Measurements from ENCODE around the gene EXOC6. TPM values are rescaled to one million over a fixed set of nuclear protein-coding genes. Genes with fewer than 3 reads are reported as not detected.
A peak's percentile ranks its signal among the peaks of the same experiment; 100 is the strongest.

The EXOC6 gene
- total and polyA plus RNA-seq, 2 of the 13 experiments (the other 11 are each of a cell fraction or from before 2014, with no cell fraction given) = 22.2 to 29.2 TPM

DNA sequence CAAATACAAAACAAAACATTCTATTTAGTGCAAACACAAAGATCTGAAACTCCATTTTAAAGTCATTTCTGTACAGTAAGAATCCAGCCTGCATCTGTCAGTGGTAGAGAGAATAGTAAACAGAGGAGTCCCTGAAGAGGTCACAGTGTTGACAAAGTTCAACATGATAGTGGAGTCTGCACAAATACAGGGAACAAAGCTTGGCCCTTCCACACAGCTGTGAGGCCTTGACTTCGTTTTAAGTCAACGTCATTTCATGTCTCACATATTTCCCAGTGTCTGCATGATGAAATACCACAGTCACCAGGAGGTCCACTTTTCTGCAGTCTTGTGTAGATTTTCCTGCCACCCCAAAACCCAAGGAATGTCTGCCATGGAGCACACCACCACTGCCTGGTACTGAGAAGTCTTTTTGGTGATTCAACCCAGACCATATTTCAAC, 258.3 kb downstream of the EXOC6 start (continued):
- TF ChIP-seq, protein P1, sequence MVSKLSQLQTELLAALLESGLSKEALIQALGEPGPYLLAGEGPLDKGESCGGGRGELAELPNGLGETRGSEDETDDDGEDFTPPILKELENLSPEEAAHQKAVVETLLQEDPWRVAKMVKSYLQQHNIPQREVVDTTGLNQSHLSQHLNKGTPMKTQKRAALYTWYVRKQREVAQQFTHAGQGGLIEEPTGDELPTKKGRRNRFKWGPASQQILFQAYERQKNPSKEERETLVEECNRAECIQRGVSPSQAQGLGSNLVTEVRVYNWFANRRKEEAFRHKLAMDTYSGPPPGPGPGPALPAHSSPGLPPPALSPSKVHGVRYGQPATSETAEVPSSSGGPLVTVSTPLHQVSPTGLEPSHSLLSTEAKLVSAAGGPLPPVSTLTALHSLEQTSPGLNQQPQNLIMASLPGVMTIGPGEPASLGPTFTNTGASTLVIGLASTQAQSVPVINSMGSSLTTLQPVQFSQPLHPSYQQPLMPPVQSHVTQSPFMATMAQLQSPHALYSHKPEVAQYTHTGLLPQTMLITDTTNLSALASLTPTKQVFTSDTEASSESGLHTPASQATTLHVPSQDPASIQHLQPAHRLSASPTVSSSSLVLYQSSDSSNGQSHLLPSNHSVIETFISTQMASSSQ (IDR thresholded peaks at IDR 0.05; ENCODE audit: low read depth) = peak; percentile 54; the same call in 1 of the 2 replicates
- TF ChIP-seq, protein P1 (CRISPR knock-in tag; IDR thresholded peaks at IDR 0.05; ENCODE audit: borderline replicate concordance) = peak; percentile 65; the same call in 1 of the 2 replicates
- TF ChIP-seq, protein P2, sequence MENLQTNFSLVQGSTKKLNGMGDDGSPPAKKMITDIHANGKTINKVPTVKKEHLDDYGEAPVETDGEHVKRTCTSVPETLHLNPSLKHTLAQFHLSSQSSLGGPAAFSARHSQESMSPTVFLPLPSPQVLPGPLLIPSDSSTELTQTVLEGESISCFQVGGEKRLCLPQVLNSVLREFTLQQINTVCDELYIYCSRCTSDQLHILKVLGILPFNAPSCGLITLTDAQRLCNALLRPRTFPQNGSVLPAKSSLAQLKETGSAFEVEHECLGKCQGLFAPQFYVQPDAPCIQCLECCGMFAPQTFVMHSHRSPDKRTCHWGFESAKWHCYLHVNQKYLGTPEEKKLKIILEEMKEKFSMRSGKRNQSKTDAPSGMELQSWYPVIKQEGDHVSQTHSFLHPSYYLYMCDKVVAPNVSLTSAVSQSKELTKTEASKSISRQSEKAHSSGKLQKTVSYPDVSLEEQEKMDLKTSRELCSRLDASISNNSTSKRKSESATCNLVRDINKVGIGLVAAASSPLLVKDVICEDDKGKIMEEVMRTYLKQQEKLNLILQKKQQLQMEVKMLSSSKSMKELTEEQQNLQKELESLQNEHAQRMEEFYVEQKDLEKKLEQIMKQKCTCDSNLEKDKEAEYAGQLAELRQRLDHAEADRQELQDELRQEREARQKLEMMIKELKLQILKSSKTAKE (CRISPR knock-in tag; IDR thresholded peaks at IDR 0.05; ENCODE audit: borderline replicate concordance) = peak; percentile 96
- TF ChIP-seq ELF3 (CRISPR knock-in tag; IDR thresholded peaks at IDR 0.05) = peak; percentile 89
- TF ChIP-seq, protein P3, sequence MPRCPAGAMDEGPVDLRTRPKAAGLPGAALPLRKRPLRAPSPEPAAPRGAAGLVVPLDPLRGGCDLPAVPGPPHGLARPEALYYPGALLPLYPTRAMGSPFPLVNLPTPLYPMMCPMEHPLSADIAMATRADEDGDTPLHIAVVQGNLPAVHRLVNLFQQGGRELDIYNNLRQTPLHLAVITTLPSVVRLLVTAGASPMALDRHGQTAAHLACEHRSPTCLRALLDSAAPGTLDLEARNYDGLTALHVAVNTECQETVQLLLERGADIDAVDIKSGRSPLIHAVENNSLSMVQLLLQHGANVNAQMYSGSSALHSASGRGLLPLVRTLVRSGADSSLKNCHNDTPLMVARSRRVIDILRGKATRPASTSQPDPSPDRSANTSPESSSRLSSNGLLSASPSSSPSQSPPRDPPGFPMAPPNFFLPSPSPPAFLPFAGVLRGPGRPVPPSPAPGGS (CRISPR knock-in tag; IDR thresholded peaks at IDR 0.05) = 0 out of 2 replicates have a peak, but pooled peaks have one; percentile 32
- TF ChIP-seq MIER3 (CRISPR knock-in tag; IDR thresholded peaks at IDR 0.05; ENCODE audit: borderline replicate concordance) = peak; percentile 62; the same call in 1 of the 2 replicates
- TF ChIP-seq FOXO1 (CRISPR knock-in tag; IDR thresholded peaks at IDR 0.05) = peak; percentile 95
- TF ChIP-seq SAP130 (CRISPR knock-in tag; IDR thresholded peaks at IDR 0.05; ENCODE audit: low read depth) = peak; percentile 88
- TF ChIP-seq ZNF629 (CRISPR knock-in tag; conservative IDR thresholded peaks at IDR 0.05) = peak; percentile 27
- peak; percentile 6; the same call in 1 of the 2 replicates for TF ChIP-seq STAG1 (CRISPR knock-in tag; IDR thresholded peaks at IDR 0.05)
- peak; percentile 80; the same call in 1 of the 2 replicates for TF ChIP-seq SMAD3 (CRISPR knock-in tag; IDR thresholded peaks at IDR 0.05)
- no peak for TF ChIP-seq ZNF30 (CRISPR knock-in tag; IDR thresholded peaks at IDR 0.05)
- TF ChIP-seq, protein P4, sequence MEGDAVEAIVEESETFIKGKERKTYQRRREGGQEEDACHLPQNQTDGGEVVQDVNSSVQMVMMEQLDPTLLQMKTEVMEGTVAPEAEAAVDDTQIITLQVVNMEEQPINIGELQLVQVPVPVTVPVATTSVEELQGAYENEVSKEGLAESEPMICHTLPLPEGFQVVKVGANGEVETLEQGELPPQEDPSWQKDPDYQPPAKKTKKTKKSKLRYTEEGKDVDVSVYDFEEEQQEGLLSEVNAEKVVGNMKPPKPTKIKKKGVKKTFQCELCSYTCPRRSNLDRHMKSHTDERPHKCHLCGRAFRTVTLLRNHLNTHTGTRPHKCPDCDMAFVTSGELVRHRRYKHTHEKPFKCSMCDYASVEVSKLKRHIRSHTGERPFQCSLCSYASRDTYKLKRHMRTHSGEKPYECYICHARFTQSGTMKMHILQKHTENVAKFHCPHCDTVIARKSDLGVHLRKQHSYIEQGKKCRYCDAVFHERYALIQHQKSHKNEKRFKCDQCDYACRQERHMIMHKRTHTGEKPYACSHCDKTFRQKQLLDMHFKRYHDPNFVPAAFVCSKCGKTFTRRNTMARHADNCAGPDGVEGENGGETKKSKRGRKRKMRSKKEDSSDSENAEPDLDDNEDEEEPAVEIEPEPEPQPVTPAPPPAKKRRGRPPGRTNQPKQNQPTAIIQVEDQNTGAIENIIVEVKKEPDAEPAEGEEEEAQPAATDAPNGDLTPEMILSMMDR (CRISPR knock-in tag; IDR thresholded peaks at IDR 0.05) = no peak
- TF ChIP-seq, protein P5, sequence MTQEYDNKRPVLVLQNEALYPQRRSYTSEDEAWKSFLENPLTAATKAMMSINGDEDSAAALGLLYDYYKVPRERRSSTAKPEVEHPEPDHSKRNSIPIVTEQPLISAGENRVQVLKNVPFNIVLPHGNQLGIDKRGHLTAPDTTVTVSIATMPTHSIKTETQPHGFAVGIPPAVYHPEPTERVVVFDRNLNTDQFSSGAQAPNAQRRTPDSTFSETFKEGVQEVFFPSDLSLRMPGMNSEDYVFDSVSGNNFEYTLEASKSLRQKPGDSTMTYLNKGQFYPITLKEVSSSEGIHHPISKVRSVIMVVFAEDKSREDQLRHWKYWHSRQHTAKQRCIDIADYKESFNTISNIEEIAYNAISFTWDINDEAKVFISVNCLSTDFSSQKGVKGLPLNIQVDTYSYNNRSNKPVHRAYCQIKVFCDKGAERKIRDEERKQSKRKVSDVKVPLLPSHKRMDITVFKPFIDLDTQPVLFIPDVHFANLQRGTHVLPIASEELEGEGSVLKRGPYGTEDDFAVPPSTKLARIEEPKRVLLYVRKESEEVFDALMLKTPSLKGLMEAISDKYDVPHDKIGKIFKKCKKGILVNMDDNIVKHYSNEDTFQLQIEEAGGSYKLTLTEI (CRISPR knock-in tag; conservative IDR thresholded peaks at IDR 0.05) = no peak
- TF ChIP-seq KLF16 (CRISPR knock-in tag; IDR thresholded peaks at IDR 0.05) = peak in 1 of 2 experiments; percentile 79; a peak in 2 of 4 replicates
- TF ChIP-seq ZNF720 (CRISPR knock-in tag; IDR thresholded peaks at IDR 0.05) = no peak
- TF ChIP-seq LCORL (IDR thresholded peaks at IDR 0.05) = no peak
- peak; percentile 64; the same call in 1 of the 2 replicates for TF ChIP-seq LCORL (CRISPR knock-in tag; IDR thresholded peaks at IDR 0.05)
- no peak for TF ChIP-seq ZNF749 (CRISPR knock-in tag; IDR thresholded peaks at IDR 0.05; ENCODE audit: borderline replicate concordance)
- peak; percentile 74 for TF ChIP-seq ATF1 (CRISPR knock-in tag; IDR thresholded peaks at IDR 0.05)
